GM23338 (cell line): ENCODE measurements around the gene OSBPL3. TPM values are rescaled to one million over a fixed set of nuclear protein-coding genes. Genes with fewer than 3 reads are reported as not detected.

Source experiments
- ATAC-seq: fragments of 200-7000 bp; cut with Tn5 transposase; 3 replicates; pipeline ENCODE4 v1.9.1; 2020
- DNase-seq: peaks from one replicate; pipeline ENCODE4 v3.0.0-alpha.2; 2015; ENCODE audit warnings: low spot score
- H2AFZ ChIP-seq: fragments of 200-600 bp; sonication (generic); 2 replicates; pipeline ENCODE4 v1.8.0; 2016; ENCODE audit warnings: antibody characterized with exemption, mild to moderate bottlenecking, moderate library complexity
- H3F3A ChIP-seq: fragments of 200-600 bp; sonication (generic); replicated peaks from 2 replicates; pipeline ENCODE4 v1.8.0; 2017; ENCODE audit warnings: antibody characterized with exemption, mixed run types, low read depth
- H3K27ac ChIP-seq: fragments of 200-600 bp; sonication (generic); 2 replicates; pipeline ENCODE4 v1.6.1; 2016; ENCODE audit warnings: low read depth
- H3K27me3 ChIP-seq: fragments of 200-600 bp; sonication (generic); 2 replicates; pipeline ENCODE4 v1.8.0; 2016; ENCODE audit warnings: mild to moderate bottlenecking, mixed run types, moderate library complexity; ENCODE audit not compliant: insufficient read depth
- H3K36me3 ChIP-seq: fragments of 200-600 bp; sonication (generic); 2 replicates; pipeline ENCODE4 v1.8.0; 2016; ENCODE audit warnings: mild to moderate bottlenecking; ENCODE audit not compliant: insufficient read depth
- H3K4me1 ChIP-seq: fragments of 200-600 bp; sonication (generic); 2 replicates; pipeline ENCODE4 v1.8.0; 2016; ENCODE audit warnings: mild to moderate bottlenecking, moderate library complexity; ENCODE audit not compliant: insufficient read depth
- H3K4me2 ChIP-seq: fragments of 200-600 bp; sonication (generic); 2 replicates; pipeline ENCODE4 v1.7.1; 2017; ENCODE audit warnings: mixed run types
- H3K4me3 ChIP-seq: fragments of 200-600 bp; sonication (generic); 2 replicates; pipeline ENCODE4 v1.6.1; 2016; ENCODE audit warnings: mixed run types
- H3K79me2 ChIP-seq: fragments of 200-600 bp; sonication (generic); replicated peaks from 2 replicates; pipeline ENCODE4 v1.8.0; 2017; ENCODE audit warnings: mild to moderate bottlenecking; ENCODE audit not compliant: insufficient read depth
- H3K9me2 ChIP-seq: fragments of 200-600 bp; sonication (generic); 2 replicates; pipeline ENCODE4 v1.8.0; 2017; ENCODE audit not compliant: insufficient read depth
- H4K20me1 ChIP-seq: fragments of 200-600 bp; sonication (generic); replicated peaks from 2 replicates; pipeline ENCODE4 v1.8.0; 2017; ENCODE audit warnings: mild to moderate bottlenecking; ENCODE audit not compliant: insufficient read depth
- H3K27ac Mint-ChIP-seq: 2 replicates; pipeline ENCODE4 v1.8.0; 2020; ENCODE audit warnings: inconsistent platforms, mild to moderate bottlenecking, moderate library complexity, mixed read lengths
- H3K27me3 Mint-ChIP-seq: 3 replicates; pipeline ENCODE4 v1.8.0; 2022; ENCODE audit warnings: low read depth, mild to moderate bottlenecking, moderate library complexity, mixed read lengths, inconsistent platforms; ENCODE audit not compliant: insufficient read depth, poor library complexity
- H3K36me3 Mint-ChIP-seq: 3 replicates; pipeline ENCODE4 v1.8.0; 2021; ENCODE audit warnings: low read depth, mild to moderate bottlenecking, inconsistent platforms, moderate library complexity, mixed read lengths
- H3K4me1 Mint-ChIP-seq: 3 replicates; pipeline ENCODE4 v1.8.0; 2020; ENCODE audit warnings: mild to moderate bottlenecking, inconsistent platforms, mixed read lengths
- H3K4me3 Mint-ChIP-seq: 3 replicates; pipeline ENCODE4 v1.8.0; 2021; ENCODE audit warnings: moderate library complexity, mild to moderate bottlenecking, inconsistent platforms, mixed read lengths
- H3K9me3 Mint-ChIP-seq: 3 replicates; pipeline ENCODE4 v1.8.0; 2020; ENCODE audit warnings: moderate library complexity, mild to moderate bottlenecking, inconsistent platforms, mixed read lengths
- CREB1 ChIP-seq: fragments of 250-450 bp; sonication (Bioruptor Pico); IDR thresholded peaks from 2 replicates; pipeline ENCODE4 v1.5.0; 2020; ENCODE audit warnings: low read depth, mild to moderate bottlenecking, moderate library complexity
- CTCF ChIP-seq, 2 experiments: fragments of 200-600 bp in 1 of 2; sonication (generic) in 1 of 2; conservative IDR thresholded peaks; 2 replicates each; pipeline versions ENCODE4 v1.5.1 to v1.6.1; 2016 to 2017; ENCODE audit warnings: antibody characterized with exemption in 2 of 2, low read depth in 2 of 2, mild to moderate bottlenecking in 2 of 2, moderate library complexity in 1 of 2
- ETS1 ChIP-seq: IDR thresholded peaks from 2 replicates; pipeline ENCODE4 v1.6.1; 2016; ENCODE audit warnings: antibody characterized with exemption
- EZH2phosphoT487 ChIP-seq: fragments of 200-600 bp; sonication (generic); IDR thresholded peaks from one replicate; pipeline ENCODE4 v1.8.1; 2018; ENCODE audit warnings: antibody characterized with exemption; ENCODE audit not compliant: unreplicated experiment
- JUNB ChIP-seq: IDR thresholded peaks from one replicate; pipeline ENCODE4 v1.6.1; 2016; ENCODE audit warnings: antibody characterized with exemption; ENCODE audit not compliant: unreplicated experiment
- NANOG ChIP-seq: IDR thresholded peaks from 2 replicates; pipeline ENCODE4 v1.6.1; 2016; ENCODE audit warnings: antibody characterized with exemption, borderline replicate concordance
- POLR2AphosphoS5 ChIP-seq: IDR thresholded peaks from 2 replicates; pipeline ENCODE4 v1.6.1; 2016; ENCODE audit warnings: antibody characterized with exemption, low read depth
- REST ChIP-seq: IDR thresholded peaks from one replicate; pipeline ENCODE4 v1.6.1; 2018; ENCODE audit warnings: antibody characterized with exemption; ENCODE audit not compliant: unreplicated experiment
- STAT1 ChIP-seq: IDR thresholded peaks from one replicate; pipeline ENCODE4 v1.6.1; 2016; ENCODE audit warnings: antibody characterized with exemption; ENCODE audit not compliant: unreplicated experiment
- ZNF114 ChIP-seq: fragments of 250-450 bp; sonication (Bioruptor Pico); IDR thresholded peaks from 2 replicates; pipeline ENCODE4 v1.5.0; 2020; ENCODE audit warnings: mild to moderate bottlenecking, moderate library complexity
- ZNF331 ChIP-seq: fragments of 250-450 bp; sonication (Bioruptor Pico); IDR thresholded peaks from 2 replicates; pipeline ENCODE4 v1.5.0; 2020; ENCODE audit warnings: low read depth, mild to moderate bottlenecking, moderate library complexity
- ZNF462 ChIP-seq: fragments of 250-450 bp; sonication (Bioruptor Pico); IDR thresholded peaks from 2 replicates; pipeline ENCODE4 v1.5.0; 2020; ENCODE audit warnings: mild to moderate bottlenecking, moderate library complexity
- polyA plus RNA-seq: library from polyadenylated mRNA; unstranded; fragments of >200 nt; fragmentation: Nextera tagmentation; extraction: Ambion mirVana; gene quantifications from 2 replicates; pipeline ENCODE4 v1.2.1, GENCODE V29; 2016
- total RNA-seq: library from RNA; depleted of rRNA; stranded (reverse); fragments of >200 nt; shearing (Covaris generic); gene quantifications from 2 replicates; pipeline ENCODE4 v1.2.3, GENCODE V29; 2014

OSBPL3 gene
- total and polyA plus RNA-seq, 2 experiments from 2014 or later, result 7.2 to 15.7 TPM

- no peaks in the 10 kb centered on the region for H3K27me3 Mint-ChIP-seq
- no peaks in the 10 kb centered on the region for H3K36me3 ChIP-seq
- H3K27ac Mint-ChIP-seq, result peak overlapping the region; percentile 58; the same call in 1 of the 2 replicates
- no peak for ATAC-seq
- no peak overlapping the region for H2AFZ ChIP-seq
- H3K4me1 Mint-ChIP-seq, result peaks cover 11% of the 10 kb centered on the region; the same call in 2 of the 3 replicates
- H3K4me3 Mint-ChIP-seq, result no peak overlapping the region
- H3K36me3 Mint-ChIP-seq, result no peaks in the 10 kb centered on the region
- no peaks in the 10 kb centered on the region for H3K9me2 ChIP-seq
- DNase-seq, result no peak
- H3K79me2 ChIP-seq, result no peaks in the 10 kb centered on the region
- H4K20me1 ChIP-seq, result no peaks in the 10 kb centered on the region
- no peak overlapping the region for H3K4me2 ChIP-seq
- no peak for TF ChIP-seq ZNF114 (CRISPR knock-in tag)
- TF ChIP-seq CREB1 (CRISPR knock-in tag), result no peak
- no peak for TF ChIP-seq NANOG
- no peak for TF ChIP-seq JUNB
- no peak for TF ChIP-seq CTCF (conservative IDR thresholded peaks at IDR 0.05; ENCODE audit: low read depth in 2 of 2)
- no peak for TF ChIP-seq ZNF462 (CRISPR knock-in tag)
- TF ChIP-seq STAT1, result no peak
- TF ChIP-seq POLR2AphosphoS5, result no peak
- no peak for TF ChIP-seq EZH2phosphoT487
- no peak for TF ChIP-seq ETS1
- no peak for TF ChIP-seq ZNF331 (CRISPR knock-in tag)
- no peak for TF ChIP-seq REST
- H3K9me3 Mint-ChIP-seq, result no peaks in the 10 kb centered on the region
- H3K27ac ChIP-seq, result no peak overlapping the region
- H3K4me1 ChIP-seq, result no peaks in the 10 kb centered on the region; the same call in 1 of the 2 replicates
- no peaks in the 10 kb centered on the region for H3K27me3 ChIP-seq
- H3F3A ChIP-seq, result no peaks in the 10 kb centered on the region
- H3K4me3 ChIP-seq, result no peak overlapping the region
Measured at GRCh38 chr7:24842449-24843241, 137.3 kb downstream of the OSBPL3 start.
